HG03378 (cell line): ENCODE data around the gene HLA-DRB1.
"Not testable (repeated sequence)": the region's sequence is repeated elsewhere in the genome, so short reads cannot be mapped to it uniquely, and the experiment has no call there.

ENCODE experiments used
- ATAC-seq: cut with Tn5 transposase; IDR thresholded peaks from one replicate; pipeline ENCODE4 v1.9.1; 2021; ENCODE audit warnings: mild to moderate bottlenecking, moderate library complexity; ENCODE audit not compliant: unreplicated experiment

Gene HLA-DRB1

DNA sequence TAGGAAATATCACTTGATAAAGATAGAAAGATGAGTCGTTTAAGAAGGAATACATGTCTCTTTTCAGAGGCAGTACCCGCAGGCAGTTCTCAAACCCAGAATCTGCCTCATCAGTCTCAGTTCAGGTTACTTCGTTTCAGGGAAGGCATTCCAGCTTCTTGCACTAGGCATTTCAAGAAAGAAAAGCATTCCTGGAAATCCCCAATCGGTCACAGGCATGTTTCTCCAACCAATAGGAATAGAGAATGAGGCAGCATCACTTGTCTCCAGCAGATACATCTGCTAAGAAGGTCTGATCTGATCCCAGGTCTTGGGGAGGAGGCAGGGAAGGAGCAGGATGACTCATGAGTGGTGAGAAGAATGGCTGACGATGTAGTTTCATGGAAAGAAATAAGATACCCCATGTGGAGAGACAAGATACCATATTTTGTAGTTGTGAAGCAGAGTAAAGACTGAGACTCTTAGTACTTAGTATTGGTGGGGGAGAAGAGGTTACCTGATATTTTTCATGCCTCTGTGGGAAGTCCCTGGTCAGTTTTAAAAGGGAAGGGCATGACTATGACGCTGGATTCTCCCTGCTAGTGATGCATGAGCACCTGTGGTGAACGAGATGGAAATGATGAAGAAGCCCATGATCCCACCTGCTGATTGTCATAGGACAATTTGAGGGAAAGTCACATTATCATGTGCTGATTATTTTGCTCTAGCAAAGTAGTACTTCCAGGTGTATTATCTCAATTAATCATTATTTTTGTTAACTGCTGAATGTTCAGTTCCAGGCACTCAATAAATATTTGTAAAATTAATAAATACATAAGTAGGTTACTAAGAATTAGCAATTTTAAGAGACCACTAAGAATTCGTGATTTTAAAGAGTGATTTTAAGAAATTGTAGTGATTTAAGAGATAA, 20.3 kb upstream of the HLA-DRB1 start:
- ATAC-seq = peak; percentile 83

DNA sequence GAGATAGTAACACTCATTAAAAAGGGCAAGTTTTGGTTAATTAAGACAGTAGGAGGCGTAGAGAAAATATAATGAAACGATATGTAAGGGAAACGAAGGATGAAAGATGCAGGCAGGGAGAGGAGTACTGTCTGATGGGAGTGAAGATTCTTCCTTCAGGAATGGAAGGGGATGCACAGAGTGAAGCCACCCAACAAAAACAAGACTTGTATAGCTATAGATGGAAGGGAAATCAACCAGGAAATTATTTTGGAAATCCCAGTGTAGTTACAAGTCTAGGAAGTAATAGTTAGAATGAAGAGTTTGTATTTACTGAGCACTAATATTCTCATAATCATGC, 19.7 kb upstream of the HLA-DRB1 start:
- ATAC-seq = no peak

- no peak for ATAC-seq
These were observed 18.7 kb upstream of the HLA-DRB1 start for GRCh38 chr6:32608362-32608761.

GRCh38 chr6:32607988-32608298, 18.3 kb upstream of the HLA-DRB1 start:
- ATAC-seq = no peak

GRCh38 chr6:32607263-32607987, 17.8 kb upstream of the HLA-DRB1 start:
- no peak for ATAC-seq

DNA sequence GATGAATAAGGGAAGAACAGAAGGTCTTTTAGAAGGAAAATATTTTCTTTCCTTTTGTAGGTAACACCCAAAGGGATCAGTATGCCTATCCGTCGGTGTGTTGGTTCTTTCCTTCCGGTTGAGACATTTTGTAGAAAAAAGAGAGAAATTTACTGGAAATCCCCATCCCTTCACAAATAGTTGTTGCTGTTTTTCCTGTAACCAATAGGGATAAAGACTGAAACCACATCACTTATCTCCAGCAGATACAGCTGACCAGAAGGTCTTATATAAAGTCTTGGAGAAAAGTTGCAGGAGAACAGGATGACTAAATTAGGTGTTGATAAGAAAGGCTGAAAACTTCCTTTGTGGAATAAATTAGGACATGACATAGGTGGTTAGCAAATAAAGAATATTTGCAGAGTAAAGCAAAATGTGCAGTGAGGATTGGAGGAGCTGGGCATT, 14.8 kb upstream of the HLA-DRB1 start:
- peak; percentile 65 for ATAC-seq

GRCh38 chr6:32603888-32604287, 14.2 kb upstream of the HLA-DRB1 start:
- ATAC-seq = no peak

- ATAC-seq = no peak
These were observed 13.6 kb upstream of the HLA-DRB1 start for GRCh38 chr6:32603222-32603621.

DNA sequence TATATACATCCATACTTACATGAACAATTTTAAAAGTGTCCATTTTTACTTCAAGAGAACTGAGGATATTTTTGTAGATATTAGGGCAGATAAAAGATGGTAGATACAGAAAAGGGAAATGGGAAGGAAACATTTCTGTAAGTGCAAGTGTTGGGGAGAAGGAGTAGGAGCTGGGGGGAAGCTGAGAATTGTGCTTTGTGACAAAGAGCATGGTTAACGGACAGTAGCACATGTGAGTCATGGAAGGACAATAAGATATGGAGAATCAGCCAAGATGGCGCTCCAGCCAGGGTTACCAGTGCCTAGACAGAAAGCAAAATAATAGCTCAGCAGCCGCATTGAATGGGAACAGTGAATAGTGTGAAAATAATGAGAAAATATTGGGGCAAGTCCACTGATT, 12.7 kb upstream of the HLA-DRB1 start:
- ATAC-seq = no peak

GRCh38 chr6:32597024-32597423, 7.4 kb upstream of the HLA-DRB1 start:
- no peak for ATAC-seq

DNA sequence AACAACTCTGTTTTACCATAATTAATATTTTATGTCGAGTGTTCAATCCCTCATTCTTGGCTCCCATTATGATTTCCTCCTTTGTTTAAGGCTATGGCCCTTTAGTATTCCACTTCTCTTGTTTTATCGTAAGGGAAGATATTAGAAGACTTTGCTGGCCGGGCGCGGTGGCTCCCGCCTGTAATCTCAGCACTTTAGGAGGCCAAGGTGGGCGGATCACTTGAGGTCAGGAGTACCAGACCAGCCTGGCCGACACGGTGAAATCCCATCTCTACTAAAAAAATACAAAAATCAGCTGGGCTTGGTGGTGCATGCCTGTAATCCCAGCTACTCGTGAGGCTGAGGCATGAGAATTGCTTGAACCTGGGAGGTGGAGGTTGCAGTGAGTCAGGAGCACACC, 1.1 kb upstream of the HLA-DRB1 start:
- not testable (repeated sequence) for ATAC-seq

GRCh38 chr6:32588156-32588555, 1.5 kb downstream of the HLA-DRB1 start:
- no peak for ATAC-seq

DNA sequence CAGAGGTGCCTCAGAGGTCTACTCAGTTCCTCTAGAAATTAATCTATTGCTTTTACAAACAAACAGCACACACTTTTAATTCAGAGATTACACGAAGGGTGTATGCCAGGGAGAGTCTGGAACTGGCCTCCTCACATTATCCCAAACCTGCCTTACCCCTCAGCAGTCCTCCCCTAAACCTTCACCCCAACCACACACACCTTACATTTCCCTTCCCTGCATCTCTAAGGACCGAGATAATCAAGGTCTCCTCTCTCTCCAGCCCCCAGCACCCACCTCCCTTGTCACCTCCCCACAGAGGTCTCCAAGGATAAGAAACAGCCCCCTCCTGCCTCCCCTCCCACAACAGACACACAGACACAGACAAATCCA, 6.1 kb downstream of the HLA-DRB1 start:
- ATAC-seq = no peak

GRCh38 chr6:32581315-32582095, 8.1 kb downstream of the HLA-DRB1 start:
- ATAC-seq = no peak

- no peak for ATAC-seq
These were observed 9.1 kb downstream of the HLA-DRB1 start for GRCh38 chr6:32580593-32580992.

DNA sequence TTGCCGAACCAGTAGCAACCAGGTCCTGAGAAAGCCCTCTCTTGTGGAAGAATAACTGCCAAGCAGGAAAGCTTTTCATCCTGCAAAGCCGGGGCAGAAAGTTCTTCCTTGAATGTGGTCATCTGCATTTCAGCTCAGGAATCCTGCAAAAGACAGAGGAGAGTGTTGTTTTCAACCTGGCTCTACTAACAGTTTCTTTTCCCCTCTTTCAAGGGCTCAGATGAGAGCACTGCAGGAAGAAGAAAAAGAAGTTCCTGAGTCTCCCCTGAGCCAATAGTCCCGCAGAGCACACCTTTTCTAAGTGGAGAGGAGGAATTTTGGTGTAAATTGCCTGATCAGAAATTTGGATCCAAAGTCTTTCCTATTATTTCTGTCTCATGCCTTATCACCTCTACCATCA, 10.7 kb downstream of the HLA-DRB1 start:
- ATAC-seq = no peak

DNA sequence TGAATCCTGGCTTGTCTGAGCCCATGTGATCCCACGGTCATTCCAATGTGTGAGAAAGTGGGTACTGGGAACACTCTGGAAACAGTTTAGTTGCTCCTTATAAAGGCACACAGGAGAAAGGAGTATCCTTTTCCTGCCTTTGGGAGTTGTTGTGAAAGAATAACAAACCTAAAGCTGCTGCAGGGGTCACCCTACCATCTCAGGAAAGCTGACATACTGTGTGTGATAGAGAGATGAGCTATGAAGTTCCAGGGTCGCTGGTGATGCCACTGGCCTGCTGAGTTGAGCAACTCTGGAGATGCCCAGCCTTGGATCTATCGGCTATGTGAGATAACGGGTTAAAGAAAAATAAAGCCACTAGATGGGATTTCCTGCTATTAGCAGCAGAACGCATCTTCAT, 12.2 kb downstream of the HLA-DRB1 start:
- ATAC-seq = not testable (repeated sequence)

DNA sequence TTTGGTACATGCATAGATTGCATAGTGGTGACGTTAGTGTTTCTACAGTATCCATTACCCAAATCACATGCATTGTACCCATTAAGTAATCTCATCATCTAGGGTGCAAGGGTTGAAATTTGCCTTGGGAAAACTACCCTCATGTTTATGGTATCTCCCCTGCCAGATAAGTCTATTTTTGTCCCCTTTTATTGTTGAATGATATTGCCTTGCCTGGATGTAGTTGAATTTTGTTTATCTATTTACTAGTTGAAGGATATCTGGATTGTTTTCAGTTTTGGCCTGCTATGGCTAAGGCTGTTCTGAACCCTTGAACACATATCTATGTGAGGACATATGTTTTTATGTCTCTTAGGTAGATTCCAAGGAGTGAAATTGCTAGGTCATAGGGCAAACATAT, 13.4 kb downstream of the HLA-DRB1 start:
- ATAC-seq = no peak

DNA sequence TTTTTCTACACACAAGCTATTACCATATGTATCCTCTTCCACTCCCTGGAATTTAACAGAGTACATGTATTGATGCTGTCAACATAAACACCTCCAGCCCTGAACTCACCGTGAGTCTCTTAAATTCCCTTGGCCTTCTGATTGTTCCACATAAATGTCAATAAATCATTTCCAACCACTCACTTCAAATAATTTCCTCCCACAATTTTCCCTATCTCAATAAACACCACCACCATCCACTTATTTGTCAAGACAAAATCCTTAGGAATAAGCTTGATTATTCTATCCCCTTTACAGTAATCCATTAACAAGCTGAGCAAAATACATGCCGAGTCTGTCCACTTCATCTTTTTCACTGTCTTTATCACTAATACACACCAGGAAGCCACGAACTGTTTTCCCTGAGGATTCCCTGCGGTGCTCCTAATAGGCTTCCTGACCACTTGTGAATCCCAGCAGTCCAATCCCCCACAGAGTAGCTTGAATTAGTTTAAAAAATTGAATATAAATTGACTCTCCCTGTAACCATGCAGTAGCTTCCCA, 19.2 kb downstream of the HLA-DRB1 start:
- no peak for ATAC-seq

- no peak for ATAC-seq
These were observed 21.1 kb downstream of the HLA-DRB1 start for GRCh38 chr6:32568561-32568960.

GRCh38 chr6:32566957-32567356, 22.7 kb downstream of the HLA-DRB1 start:
- no peak for ATAC-seq
